HG03095 (cell line): ENCODE measurements around the gene NXT1.

Experiments used
- ATAC-seq: cut with Tn5 transposase; IDR thresholded peaks from one replicate; pipeline ENCODE4 v1.9.1; 2021; ENCODE audit warnings: moderate library complexity; ENCODE audit not compliant: unreplicated experiment

NXT1 gene

GRCh38 chr20:23358923-23359593, 8.5 kb downstream of the NXT1 start:
- ATAC-seq, result no peak

- no peak for ATAC-seq
These were observed 9.9 kb downstream of the NXT1 start for GRCh38 chr20:23360531-23360930.

GRCh38 chr20:23361119-23361475, 10.5 kb downstream of the NXT1 start:
- no peak for ATAC-seq

- ATAC-seq, result peak; percentile 54
These were observed 11.1 kb downstream of the NXT1 start, which contains the start of gene GZF1 for GRCh38 chr20:23361476-23362391. Gene GZF1 (plus strand): TSS chr20:23362182. CDS start chr20:23364384, 2,202 bp downstream.

- ATAC-seq, result peak; percentile 4
These were observed 12.0 kb downstream of the NXT1 start for GRCh38 chr20:23362392-23363256.

GRCh38 chr20:23363257-23363649, 12.7 kb downstream of the NXT1 start:
- ATAC-seq, result no peak

GRCh38 chr20:23365390-23366165, 15.0 kb downstream of the NXT1 start:
- ATAC-seq, result no peak

- no peak for ATAC-seq
These were observed 15.8 kb downstream of the NXT1 start for GRCh38 chr20:23366384-23366783.

- ATAC-seq, result no peak
These were observed 17.2 kb downstream of the NXT1 start for GRCh38 chr20:23367770-23368169.

GRCh38 chr20:23368316-23369071, 17.9 kb downstream of the NXT1 start:
- ATAC-seq, result no peak

GRCh38 chr20:23369072-23369823, 18.7 kb downstream of the NXT1 start:
- no peak for ATAC-seq

- ATAC-seq, result no peak
These were observed 19.7 kb downstream of the NXT1 start for GRCh38 chr20:23370274-23370673.

- ATAC-seq, result no peak
These were observed 20.3 kb downstream of the NXT1 start for GRCh38 chr20:23370873-23371272.

GRCh38 chr20:23371496-23371895, 20.9 kb downstream of the NXT1 start:
- ATAC-seq, result no peak

- ATAC-seq, result no peak
These were observed 23.9 kb downstream of the NXT1 start for GRCh38 chr20:23374441-23374840.

GRCh38 chr20:23375827-23376226, 25.2 kb downstream of the NXT1 start:
- no peak for ATAC-seq

- ATAC-seq, result no peak
These were observed 29.2 kb downstream of the NXT1 start for GRCh38 chr20:23379772-23380171.

- no peak for ATAC-seq
These were observed 31.3 kb downstream of the NXT1 start for GRCh38 chr20:23381876-23382275.
